Renal cortex interstitium (tissue), 3 donors: ENCODE measurements around the gene PTPMT1. TPM values are rescaled to one million over a fixed set of nuclear protein-coding genes. Genes with fewer than 3 reads are reported as not detected.

ENCODE experiments used
- polyA plus RNA-seq, 3 donors: library from polyadenylated mRNA; unstranded; fragments of 120-200 nt; gene quantifications; one replicate each; pipeline ENCODE4 v1.2.1, GENCODE V29; 2013; ENCODE audit not compliant: insufficient read length in 3 of 3

Gene PTPMT1
- polyA plus RNA-seq, 3 donors: 47.0 to 59.2 (median 51.9) TPM

Other genes with a start within 250 kb of the PTPMT1 start
- gene MYBPC3, start 212.9 kb upstream of the PTPMT1 start, polyA plus RNA-seq: under 1 TPM in 2 of 3 donors, not detected in 1; 0.08 to 0.14 TPM
- 1 to 10 TPM; 2.8 to 5.2 (median 4.9) TPM for gene SPI1, start 187.1 kb upstream of the PTPMT1 start, polyA plus RNA-seq
- 10 to 100 TPM; 38.7 to 67.4 (median 55.8) TPM for gene SLC39A13, start 157.0 kb upstream of the PTPMT1 start, polyA plus RNA-seq
- 100 to 1,000 TPM; 132 to 174 (median 160) TPM for gene PSMC3, start 139.2 kb upstream of the PTPMT1 start, polyA plus RNA-seq
- under 1 TPM; 0.11 to 0.52 (median 0.19) TPM for gene RAPSN, start 116.5 kb upstream of the PTPMT1 start, polyA plus RNA-seq
- gene CELF1, start 12.5 kb upstream of the PTPMT1 start, polyA plus RNA-seq: 100 to 1,000 TPM; 108 to 126 (median 112) TPM
- 10 to 100 TPM; 25.8 to 27.5 (median 25.9) TPM for gene KBTBD4, start 13.4 kb downstream of the PTPMT1 start, polyA plus RNA-seq
- 100 to 1,000 TPM; 136 to 148 (median 141) TPM for gene NDUFS3, start 13.5 kb downstream of the PTPMT1 start, polyA plus RNA-seq
- under 1 TPM; 0.24 to 0.50 (median 0.40) TPM for gene FAM180B, start 21.1 kb downstream of the PTPMT1 start, polyA plus RNA-seq
- 10 to 100 TPM in 1 of 3 donors, 1 to 10 TPM in 2; 6.1 to 14.2 (median 8.2) TPM for gene C1QTNF4, start 28.8 kb downstream of the PTPMT1 start, polyA plus RNA-seq
- 100 to 1,000 TPM; 107 to 130 (median 124) TPM for gene MTCH2, start 77.0 kb downstream of the PTPMT1 start, polyA plus RNA-seq
- gene AGBL2, start 149.8 kb downstream of the PTPMT1 start, polyA plus RNA-seq: 10 to 100 TPM in 1 of 3 donors, 1 to 10 TPM in 2; 6.6 to 14.9 (median 8.4) TPM
- 100 to 1,000 TPM; 106 to 194 (median 131) TPM for gene FNBP4, start 201.7 kb downstream of the PTPMT1 start, polyA plus RNA-seq